Liver (tissue), 4 donors: ENCODE measurements around the gene KMT5B. TPM values are rescaled to one million over a fixed set of nuclear protein-coding genes. Genes with fewer than 3 reads are reported as not detected.

Experiments used
- polyA plus RNA-seq, 2 donors: library from polyadenylated mRNA; stranded (reverse) in 1 of 2; unstranded in 1 of 2; fragments of 200-250 nt in 1 of 2; fragments of >200 nt in 1 of 2; fragmentation: Nextera tagmentation in 1 of 2; extraction: Ambion mirVana in 1 of 2; gene quantifications; one replicate each; pipeline versions ENCODE4 v1.2.1 to v1.2.3, GENCODE V29; 2013 to 2015
- total RNA-seq, 2 donors: library from RNA; depleted of rRNA; stranded (reverse); fragments of >200 nt; gene quantifications; one replicate each; pipeline ENCODE4 v1.2.3, GENCODE V29; 2014
- donor health status: healthy.
- donor health status: healthy.
- donor health status: healthy.

Gene KMT5B
- total and polyA plus RNA-seq, 4 donors, result 8.7 to 33.8 (median 14.8) TPM

Other genes with a start within 250 kb of the KMT5B start
- gene UNC93B1, start 209.2 kb downstream of the KMT5B start, total RNA-seq, result 10 to 100 TPM; 16.5 to 19.1 TPM
- 10 to 100 TPM in 1 of 2 donors, 1 to 10 TPM in 1; 9.2 to 13.6 TPM for gene UNC93B1, start 209.2 kb downstream of the KMT5B start, polyA plus RNA-seq
- 1 to 10 TPM; 3.3 to 7.1 TPM for gene ALDH3B1, start 203.0 kb downstream of the KMT5B start, total RNA-seq
- 1 to 10 TPM; 1.6 to 3.6 TPM for gene ALDH3B1, start 203.0 kb downstream of the KMT5B start, polyA plus RNA-seq
- 10 to 100 TPM; 61.2 to 89.8 TPM for gene NDUFS8, start 182.6 kb downstream of the KMT5B start, total RNA-seq
- gene NDUFS8, start 182.6 kb downstream of the KMT5B start, polyA plus RNA-seq, result 100 to 1,000 TPM; 122 to 148 TPM
- 10 to 100 TPM; 32.2 to 96.1 TPM for gene TCIRG1, start 174.3 kb downstream of the KMT5B start, total RNA-seq
- 10 to 100 TPM; 42.6 to 46.4 TPM for gene TCIRG1, start 174.3 kb downstream of the KMT5B start, polyA plus RNA-seq
- gene CHKA, start 91.9 kb downstream of the KMT5B start, total RNA-seq, result 10 to 100 TPM; 18.4 to 41.9 TPM
- 10 to 100 TPM; 11.4 to 16.1 TPM for gene CHKA, start 91.9 kb downstream of the KMT5B start, polyA plus RNA-seq
- gene C11orf24, start 58.7 kb upstream of the KMT5B start, total RNA-seq, result 10 to 100 TPM in 1 of 2 donors, 1 to 10 TPM in 1; 7.8 to 39.8 TPM
- 10 to 100 TPM; 24.2 to 50.3 TPM for gene C11orf24, start 58.7 kb upstream of the KMT5B start, polyA plus RNA-seq
- gene LRP5, start 99.3 kb upstream of the KMT5B start, total RNA-seq, result 10 to 100 TPM; 53.8 to 99.3 TPM
- gene LRP5, start 99.3 kb upstream of the KMT5B start, polyA plus RNA-seq, result 10 to 100 TPM; 48.9 to 88.8 TPM
- 100 to 1,000 TPM in 1 of 2 donors, 10 to 100 TPM in 1; 84.6 to 101 TPM for gene PPP6R3, start 247.5 kb upstream of the KMT5B start, total RNA-seq
- 10 to 100 TPM; 12.3 to 31.5 TPM for gene PPP6R3, start 247.5 kb upstream of the KMT5B start, polyA plus RNA-seq